Measurements from ENCODE around the gene ENTPD2. TPM values are rescaled to one million over a fixed set of nuclear protein-coding genes. Genes with fewer than 3 reads are reported as not detected.

ENTPD2 gene
- total and polyA plus RNA-seq, 9 of the 15 experiments (the other 6 are each of a cell fraction or from before 2014, with no cell fraction given) = 0.04 to 0.60 (median 0.14) TPM; not detected in 4

DNA sequence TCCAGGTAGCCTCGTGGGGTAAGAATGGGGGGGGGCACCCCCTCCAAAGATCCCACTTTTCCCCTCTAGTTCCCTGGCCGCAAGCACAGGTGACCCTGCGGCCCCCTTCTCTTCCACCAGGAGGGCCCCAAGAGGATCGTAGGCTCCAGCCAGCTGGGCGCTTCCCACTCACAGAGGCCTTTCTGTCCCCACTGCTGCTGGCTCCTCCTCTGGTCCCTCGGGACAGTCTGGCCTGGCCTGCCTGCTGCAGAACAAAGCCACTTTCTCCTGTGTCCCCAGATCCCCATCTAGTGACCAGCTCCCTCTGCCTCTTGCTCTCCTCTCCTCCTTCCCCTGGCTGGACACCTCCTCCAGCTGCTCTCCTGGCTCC, 17.0 kb upstream of the ENTPD2 start (continued):
- TF ChIP-seq, protein P1, sequence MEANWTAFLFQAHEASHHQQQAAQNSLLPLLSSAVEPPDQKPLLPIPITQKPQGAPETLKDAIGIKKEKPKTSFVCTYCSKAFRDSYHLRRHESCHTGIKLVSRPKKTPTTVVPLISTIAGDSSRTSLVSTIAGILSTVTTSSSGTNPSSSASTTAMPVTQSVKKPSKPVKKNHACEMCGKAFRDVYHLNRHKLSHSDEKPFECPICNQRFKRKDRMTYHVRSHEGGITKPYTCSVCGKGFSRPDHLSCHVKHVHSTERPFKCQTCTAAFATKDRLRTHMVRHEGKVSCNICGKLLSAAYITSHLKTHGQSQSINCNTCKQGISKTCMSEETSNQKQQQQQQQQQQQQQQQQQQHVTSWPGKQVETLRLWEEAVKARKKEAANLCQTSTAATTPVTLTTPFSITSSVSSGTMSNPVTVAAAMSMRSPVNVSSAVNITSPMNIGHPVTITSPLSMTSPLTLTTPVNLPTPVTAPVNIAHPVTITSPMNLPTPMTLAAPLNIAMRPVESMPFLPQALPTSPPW (CRISPR knock-in tag; IDR thresholded peaks at IDR 0.05) = peak; percentile 45
- TF ChIP-seq JUN (IDR thresholded peaks at IDR 0.05; ENCODE audit: borderline replicate concordance, low read depth, low read length) (no peak), JUN (CRISPR knock-in tag; IDR thresholded peaks at IDR 0.05; ENCODE audit: borderline replicate concordance) (no peak), C11orf30 (IDR thresholded peaks at IDR 0.05; ENCODE audit: low read depth) (no peak), EP400 (IDR thresholded peaks at IDR 0.05) (peak; percentile 53; the same call in 1 of the 2 replicates), MLLT1 (IDR thresholded peaks at IDR 0.05) (no peak), ZNF695 (CRISPR knock-in tag; IDR thresholded peaks at IDR 0.05) (no peak), POLR2B (IDR thresholded peaks at IDR 0.05; ENCODE audit: low read depth, partially characterized antibody) (no peak), ESRRA (IDR thresholded peaks at IDR 0.05; ENCODE audit: borderline replicate concordance, low read depth) (no peak), TCF3 (CRISPR knock-in tag; IDR thresholded peaks at IDR 0.05) (0 out of 2 replicates have a peak, but pooled peaks have one; percentile 7), ZNF699 (CRISPR knock-in tag; IDR thresholded peaks at IDR 0.05; ENCODE audit: insufficient replicate concordance) (no peak), HOXB6 (CRISPR knock-in tag; IDR thresholded peaks at IDR 0.05; ENCODE audit: borderline replicate concordance) (no peak), ZNF561 (CRISPR knock-in tag; conservative IDR thresholded peaks at IDR 0.05) (peak; percentile 44; the same call in 1 of the 2 replicates), ZNF121 (CRISPR knock-in tag; conservative IDR thresholded peaks at IDR 0.05) (no peak; the same call in 1 of the 2 replicates), AFF4 (CRISPR knock-in tag; IDR thresholded peaks at IDR 0.05) (no peak), ZKSCAN8 (CRISPR knock-in tag; IDR thresholded peaks at IDR 0.05) (no peak)
- TF ChIP-seq, protein P2, sequence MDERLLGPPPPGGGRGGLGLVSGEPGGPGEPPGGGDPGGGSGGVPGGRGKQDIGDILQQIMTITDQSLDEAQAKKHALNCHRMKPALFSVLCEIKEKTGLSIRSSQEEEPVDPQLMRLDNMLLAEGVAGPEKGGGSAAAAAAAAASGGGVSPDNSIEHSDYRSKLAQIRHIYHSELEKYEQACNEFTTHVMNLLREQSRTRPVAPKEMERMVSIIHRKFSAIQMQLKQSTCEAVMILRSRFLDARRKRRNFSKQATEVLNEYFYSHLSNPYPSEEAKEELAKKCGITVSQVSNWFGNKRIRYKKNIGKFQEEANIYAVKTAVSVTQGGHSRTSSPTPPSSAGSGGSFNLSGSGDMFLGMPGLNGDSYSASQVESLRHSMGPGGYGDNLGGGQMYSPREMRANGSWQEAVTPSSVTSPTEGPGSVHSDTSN (CRISPR knock-in tag; IDR thresholded peaks at IDR 0.05; ENCODE audit: low read depth) = no peak
- TF ChIP-seq, protein P2 (tag; conservative IDR thresholded peaks at IDR 0.05; ENCODE audit: low read depth) = no peak

Measured in K562 (cell line).